Astrocyte (in vitro differentiated cells and primary cell): ENCODE measurements around the gene CALML5.

Experiments used
- CTCF ChIP-seq: IDR thresholded peaks from 2 replicates; pipeline ENCODE4 v1.5.1; 2011; ENCODE audit warnings: low read depth, mild to moderate bottlenecking, inconsistent platforms, low read length, moderate library complexity; ENCODE audit not compliant: insufficient read depth
- EZH2 ChIP-seq: IDR thresholded peaks from 2 replicates; pipeline ENCODE4 v1.6.1; 2012; ENCODE audit warnings: mild to moderate bottlenecking, low read length, inconsistent platforms; ENCODE audit not compliant: insufficient read depth

- TF ChIP-seq CTCF (no peak), EZH2 (no peak)
These were observed 44.3 kb upstream of the CALML5 start for GRCh38 chr10:5543623-5544022.
